Activated naive CD8-positive, alpha-beta T cell treated with anti-CD3 and anti-CD28 coated beads, Interleukin-2, amount 50 U/mL, for 16 hours (primary cell): ENCODE results near the gene OR4D6.
"Not testable (repeated sequence)": the region's sequence is repeated elsewhere in the genome, so short reads cannot be mapped to it uniquely, and the experiment has no call there.

Experiments
- DNase-seq: peaks from one replicate; pipeline ENCODE4 v3.0.0-alpha.2; 2020; ENCODE audit warnings: low read depth, low spot score

OR4D6 gene

DNA sequence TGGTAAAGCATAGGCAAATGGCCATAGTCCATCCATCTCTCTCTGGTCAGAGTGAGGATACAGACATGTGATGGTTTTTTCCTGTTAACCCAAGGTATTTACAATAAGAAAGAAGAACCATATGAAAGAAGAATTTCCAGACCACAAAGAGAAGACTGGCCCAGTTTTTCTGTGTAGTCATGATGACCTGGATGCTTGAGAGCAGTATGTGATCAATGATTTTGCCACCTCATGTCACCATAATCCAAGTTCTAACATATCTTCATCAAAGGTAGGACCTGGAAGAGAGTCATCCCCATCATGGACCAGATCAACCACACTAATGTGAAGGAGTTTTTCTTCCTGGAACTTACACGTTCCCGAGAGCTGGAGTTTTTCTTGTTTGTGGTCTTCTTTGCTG is at the start of gene OR4D6:
TSS of gene OR4D6 (plus strand) at position 301 of the 400 bp plus-strand sequence. CDS start at position 301, 0 bp downstream.
- no peak for DNase-seq

DNA sequence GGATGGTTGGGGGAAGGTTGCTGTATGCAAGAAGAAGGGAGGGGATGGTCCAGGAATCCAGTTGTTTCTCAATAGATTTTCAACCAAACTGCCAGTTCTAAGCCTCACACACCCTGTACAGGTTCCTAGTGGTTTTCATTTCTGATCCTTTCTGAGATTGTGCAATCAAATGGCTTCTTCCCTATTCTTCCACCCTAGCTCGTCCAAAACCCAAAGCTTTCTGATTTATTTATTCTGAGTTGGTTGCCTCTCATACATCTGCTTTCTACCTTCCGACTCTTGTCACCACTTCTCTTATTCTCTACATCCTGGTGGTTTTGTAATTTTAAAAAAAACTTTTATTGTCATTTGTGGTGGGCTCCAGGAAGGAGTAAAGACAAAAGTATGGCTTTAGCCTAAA is 43.1 kb upstream of the OR4D6 start:
- no peak for DNase-seq

DNA sequence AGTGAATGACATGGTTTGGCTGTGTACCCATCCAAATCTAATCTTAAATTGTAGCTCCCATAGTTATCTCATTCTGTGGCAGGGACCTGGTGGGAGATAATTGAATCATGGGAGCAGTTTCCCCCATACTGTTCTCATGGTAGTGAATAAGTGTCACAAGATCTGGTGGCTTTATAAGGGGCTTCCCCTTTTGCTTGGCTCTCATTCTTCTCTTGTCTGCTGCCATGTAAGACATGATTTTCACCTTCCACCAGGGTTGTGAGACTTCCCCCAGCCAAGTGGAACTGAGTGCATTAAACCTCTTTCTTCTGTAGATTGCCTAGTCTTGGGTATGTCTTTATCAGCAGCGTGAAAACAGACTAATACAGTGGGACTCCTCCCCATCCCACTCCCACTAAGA is 41.6 kb upstream of the OR4D6 start:
- DNase-seq, result no peak

DNA sequence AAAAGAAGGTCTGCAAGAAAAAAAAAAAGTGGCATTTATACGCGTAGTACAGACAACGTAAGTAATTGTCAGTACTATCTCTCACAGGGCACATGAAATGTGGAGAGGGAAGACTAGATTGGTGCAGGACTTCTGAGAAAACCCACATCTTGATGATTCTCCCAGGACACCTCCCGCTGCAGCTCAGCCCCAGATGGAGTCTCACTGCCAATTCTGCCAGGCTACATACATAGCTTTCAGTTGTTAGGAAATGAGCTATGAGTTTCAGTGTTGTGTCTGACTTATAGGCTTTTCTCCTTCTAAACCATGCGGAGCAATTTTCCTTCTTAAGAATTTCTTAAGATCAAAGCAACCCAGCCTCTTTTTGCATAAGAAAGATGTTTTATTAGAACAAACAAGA is 40.1 kb upstream of the OR4D6 start:
- no peak for DNase-seq

DNA sequence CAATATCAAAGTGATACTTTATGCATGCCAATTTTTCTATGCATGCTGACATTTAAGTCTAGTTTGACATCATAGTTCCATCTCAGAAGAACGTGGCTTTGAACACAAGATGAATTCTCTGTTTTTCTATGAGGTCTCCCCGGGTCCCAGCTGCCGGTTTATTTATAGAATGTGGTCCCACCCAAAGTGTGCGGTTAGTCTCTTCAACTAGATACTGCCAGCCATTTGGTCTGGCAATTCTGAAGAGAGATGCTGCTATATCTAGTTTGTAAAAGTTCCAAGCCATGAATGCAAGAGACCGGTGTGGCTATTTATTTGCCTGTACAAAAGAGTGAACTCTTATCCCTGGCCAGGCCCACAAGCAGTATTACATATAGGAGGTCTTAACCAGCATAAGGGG is 39.7 kb upstream of the OR4D6 start:
- DNase-seq, result no peak

DNA sequence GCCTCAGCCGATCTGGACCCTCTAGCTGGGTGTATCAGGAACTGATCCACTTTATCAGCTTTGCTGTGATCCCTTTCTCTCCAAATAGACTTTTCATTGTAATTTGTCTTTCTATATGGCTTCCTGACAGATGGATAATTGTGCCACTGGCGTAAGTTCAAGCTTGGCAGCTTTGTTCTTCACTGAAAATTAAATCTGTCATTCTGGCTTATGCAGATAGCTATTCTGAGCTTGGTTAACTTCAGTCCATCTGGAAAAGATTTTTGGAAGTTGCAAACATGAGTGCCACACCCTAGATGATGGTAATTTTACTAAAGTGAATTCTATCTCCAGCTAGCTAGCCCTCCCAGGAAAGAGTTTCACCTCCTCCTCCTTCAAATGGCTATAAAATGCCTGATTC is 38.6 kb upstream of the OR4D6 start:
- no peak for DNase-seq

DNA sequence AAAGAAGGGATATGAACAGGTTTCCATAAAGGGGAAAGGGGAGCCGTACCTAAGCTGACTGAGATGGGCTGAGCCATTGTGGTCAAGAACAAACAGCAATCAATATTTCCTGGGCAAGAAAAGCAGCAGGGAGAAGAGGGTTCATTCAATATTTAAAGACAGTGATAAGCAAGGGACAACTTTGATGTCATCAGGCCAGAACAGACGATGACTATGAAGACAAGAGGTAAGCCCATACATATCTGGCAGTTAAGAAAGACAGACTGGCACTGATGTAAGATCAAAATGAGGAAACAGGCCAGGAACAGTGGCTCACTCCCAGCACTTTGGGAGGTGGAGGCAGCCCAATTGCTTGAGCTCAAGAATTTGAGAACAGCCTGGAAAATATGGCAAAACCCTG is 32.9 kb upstream of the OR4D6 start:
- no peak for DNase-seq

DNA sequence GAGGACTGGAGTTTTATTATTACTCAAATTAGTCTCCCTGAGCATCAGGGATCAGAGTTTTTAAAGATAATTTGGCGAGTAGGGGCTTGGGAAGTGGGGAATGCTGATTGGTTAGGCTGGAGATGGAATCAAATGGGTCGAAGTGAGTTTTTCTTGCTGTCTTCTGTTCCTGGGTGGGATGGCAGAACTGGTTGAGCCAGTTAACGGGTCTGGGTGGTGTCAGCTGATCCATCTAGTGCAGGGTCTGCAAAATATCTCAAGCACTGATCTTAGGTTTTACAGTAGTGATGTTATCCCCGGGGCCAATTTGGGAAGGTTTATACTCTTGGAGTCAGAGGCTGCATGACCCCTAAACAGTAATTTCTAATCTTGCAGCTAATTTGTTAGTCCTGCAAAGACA is 31.6 kb upstream of the OR4D6 start:
- no peak for DNase-seq

DNA sequence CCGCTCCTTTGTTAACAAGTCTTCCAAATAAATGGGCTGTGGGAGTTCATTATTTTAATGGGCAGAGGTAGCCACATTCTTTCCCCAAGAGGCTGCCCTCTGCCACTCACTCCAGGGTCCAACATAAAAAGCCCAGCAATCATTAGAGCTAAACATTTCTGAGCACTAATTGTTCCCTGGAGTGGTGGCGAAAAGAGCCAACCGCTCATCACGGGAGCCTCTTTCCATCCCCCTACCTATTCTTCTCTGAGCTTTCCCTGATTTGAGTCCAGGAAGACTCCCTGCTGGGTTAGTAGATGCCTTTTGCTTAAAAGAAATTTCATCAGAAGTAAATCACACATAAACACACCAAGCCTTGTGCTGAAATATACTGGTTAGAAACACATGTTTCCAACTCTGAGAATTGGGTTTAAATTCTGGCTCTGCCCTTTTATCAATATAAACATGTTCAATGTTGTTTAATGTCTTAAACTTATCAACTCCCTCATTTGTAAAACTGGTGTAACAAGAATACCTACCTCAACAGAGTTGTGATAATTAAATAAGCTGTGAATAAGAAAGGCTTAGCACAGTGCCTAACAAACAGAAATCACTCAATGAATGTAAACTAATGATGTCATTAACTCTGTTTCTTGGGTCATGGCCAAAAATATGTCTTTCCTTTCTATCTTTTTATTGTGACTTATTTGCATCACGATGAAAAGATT is 30.2 kb upstream of the OR4D6 start, which contains the start of gene OR5A2:
TSS of gene OR5A2 (minus strand) at position 53 of the 707 bp plus-strand sequence. CDS start 3,460 bp downstream, outside the sequence.
- no peak for DNase-seq

DNA sequence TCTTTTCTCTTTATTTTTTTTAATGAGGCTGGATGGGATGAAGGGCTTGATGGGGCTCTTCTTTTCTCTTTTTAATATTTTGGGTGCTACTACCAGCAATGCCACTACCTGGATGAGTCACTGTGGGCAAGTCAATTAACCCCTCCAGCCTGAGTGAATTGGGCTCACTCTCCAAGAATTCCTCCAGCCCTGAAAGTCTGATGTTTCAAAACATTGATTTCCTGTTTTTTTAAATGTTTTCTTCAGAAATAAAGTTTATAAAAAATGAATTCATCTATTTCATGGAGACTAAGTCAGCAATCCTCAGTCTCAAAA is 29.7 kb upstream of the OR4D6 start:
- no peak for DNase-seq

DNA sequence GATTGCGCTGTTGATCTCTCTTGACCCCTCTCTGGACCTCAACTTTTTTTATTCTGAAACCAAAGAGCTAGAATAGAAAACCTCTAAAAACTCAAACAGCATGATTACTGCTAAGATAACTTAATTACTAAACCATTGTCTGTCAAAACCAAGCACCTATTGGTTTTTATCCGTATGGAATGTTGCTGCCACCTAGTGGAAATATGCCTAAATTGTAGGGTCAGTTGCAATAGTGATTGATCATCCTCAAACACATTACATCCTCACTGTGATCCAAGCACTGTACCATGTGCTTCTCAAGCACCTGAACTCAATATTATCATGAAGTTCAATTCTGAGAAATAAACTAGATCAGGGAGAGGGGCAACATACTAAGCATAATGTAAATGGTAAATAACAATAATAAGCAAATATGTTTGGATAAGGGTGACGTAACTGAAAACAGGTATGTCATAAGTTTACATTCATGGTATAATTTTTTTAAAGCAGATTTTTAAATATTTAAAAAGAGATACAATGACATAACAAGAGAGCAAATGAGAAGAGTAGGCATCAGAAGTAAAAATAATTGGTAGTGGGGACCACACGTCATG is 26.7 kb upstream of the OR4D6 start:
- DNase-seq, result no peak

DNA sequence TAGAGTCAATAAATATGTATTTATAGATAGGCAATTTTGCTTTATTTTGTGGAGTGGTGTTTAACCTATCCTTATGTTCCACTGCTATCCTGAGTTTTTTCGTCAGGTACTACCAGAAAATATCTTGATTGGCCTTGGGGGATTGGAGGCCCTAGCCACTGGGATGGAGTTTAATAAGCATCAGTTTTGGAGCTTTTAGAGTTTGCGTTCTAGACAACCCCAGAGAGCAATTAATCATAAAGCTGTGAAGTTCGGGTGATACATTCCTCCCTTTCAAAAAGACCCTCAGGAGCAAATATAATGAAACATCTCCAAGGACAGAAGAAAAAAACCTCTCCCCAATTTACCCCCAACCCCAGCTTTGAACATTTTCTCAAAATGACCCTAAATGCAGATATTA is 20.6 kb upstream of the OR4D6 start, which contains the start of gene OR5A1:
TSS of gene OR5A1 (plus strand) at position 301 of the 400 bp plus-strand sequence. CDS start 6,700 bp downstream, outside the sequence.
- DNase-seq, result no peak

DNA sequence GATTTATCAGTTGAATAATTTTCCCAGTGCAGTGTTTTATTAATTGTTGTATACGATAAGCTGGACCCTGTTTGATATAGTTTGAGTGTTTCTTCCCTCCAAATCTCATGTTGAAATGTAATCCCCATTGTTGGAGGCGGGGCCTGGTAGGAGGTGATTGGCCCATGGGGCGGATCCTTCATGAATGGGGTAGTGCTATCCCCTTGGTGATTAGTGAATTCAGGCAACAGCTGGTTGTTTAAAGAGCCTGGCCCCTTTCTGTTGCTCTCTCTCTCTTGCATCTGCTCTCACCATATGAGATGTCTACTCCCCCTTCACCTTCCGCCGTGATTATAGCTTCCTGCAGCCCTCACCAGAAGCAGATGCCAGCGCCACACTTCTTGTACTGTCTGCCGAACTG is 19.0 kb upstream of the OR4D6 start:
- no peak for DNase-seq

DNA sequence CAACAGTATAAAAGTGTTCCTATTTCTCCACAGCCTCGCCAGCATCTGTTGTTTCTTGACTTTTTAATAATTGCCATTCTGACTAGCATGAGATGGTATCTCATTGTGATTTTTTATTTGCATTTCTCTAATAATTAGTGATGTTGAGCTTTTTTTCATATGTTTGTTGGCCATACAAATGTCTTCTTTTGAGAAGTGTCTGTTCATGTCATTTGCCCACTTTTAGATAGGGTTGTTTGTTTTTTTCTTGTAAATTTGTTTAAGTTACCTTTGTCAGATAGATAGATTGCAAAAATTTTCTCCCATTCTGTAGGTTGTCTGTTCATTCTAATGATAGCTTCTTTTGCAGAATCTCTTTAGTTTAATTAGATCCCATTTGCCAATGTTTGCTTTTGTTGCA is 11.1 kb upstream of the OR4D6 start:
- DNase-seq, result not testable (repeated sequence)

DNA sequence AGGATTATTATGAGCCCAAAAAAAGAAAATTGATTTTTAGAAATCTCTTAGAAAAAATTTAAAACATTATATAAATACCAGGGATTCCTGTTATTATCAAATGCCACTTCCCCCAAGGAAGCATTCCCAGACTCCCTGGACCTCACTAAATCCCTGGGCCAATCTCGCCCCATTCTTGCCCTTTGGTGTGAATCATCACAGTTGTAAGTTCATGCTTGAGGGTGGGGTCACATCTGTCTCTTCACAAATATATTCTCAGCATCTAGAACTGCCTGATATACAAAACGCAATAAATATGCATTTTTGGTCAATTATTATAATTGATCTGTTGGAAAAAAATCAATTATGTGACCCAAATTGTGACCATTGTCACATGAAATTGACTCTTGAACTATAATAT is 8.3 kb upstream of the OR4D6 start:
- no peak for DNase-seq

DNA sequence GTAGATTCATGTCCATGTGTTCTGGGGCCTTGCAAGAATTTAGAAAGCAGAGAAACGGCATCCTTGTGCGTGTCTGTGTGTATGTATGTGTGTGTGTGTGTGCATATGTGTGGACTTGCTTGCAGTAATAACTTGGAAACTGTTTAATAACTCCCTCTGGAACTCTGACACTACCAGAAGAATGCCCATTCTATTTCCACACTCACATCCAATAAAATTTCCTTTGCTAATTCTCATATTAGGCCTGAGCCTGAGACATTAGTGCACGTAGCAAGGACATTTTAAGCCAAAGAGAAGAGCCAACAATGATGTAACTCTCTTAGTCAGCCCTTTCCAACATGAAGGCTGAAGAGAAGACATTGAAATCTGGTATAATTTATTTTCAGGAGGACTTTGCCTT is 3.2 kb downstream of the OR4D6 start:
- no peak for DNase-seq

DNA sequence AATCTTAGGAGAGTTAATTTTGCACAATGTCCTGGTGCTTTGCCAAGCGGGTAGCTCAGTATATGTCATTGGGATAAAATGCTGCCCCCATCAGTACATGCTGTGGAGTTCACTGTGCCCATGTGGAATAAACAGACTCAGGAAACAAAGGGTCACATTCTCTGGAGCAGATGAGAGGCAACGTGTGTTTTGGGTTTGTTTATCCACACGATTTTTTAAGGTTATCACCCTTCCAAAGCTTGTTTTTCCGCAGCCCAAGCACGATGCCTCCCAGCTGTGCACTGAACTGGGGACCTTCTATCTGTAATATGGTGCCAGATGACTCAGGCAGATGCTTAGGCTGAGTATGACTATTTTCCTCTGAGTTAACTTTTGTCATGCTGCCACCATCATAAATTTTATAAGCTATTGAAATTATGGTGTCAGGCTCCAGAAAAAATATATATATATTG is 6.5 kb downstream of the OR4D6 start:
- DNase-seq, result no peak

DNA sequence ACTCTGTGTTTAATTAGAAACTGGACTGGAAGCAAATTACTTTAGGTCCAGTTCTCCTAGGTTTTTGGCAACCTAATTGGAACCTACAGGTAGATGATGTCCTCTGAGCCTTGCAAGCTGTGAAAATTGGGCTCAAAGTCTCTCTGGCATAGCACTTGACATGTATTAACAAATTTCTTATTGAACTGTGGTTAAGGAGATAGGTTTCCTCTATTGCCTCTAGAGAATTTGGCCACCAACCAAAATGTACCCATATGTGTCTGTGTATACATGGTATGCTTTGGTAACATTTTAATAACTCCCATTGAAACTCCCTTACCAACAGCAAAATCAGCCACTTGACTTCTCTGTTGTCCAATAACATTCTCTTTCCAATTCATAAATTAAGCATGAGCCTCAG is 16.3 kb downstream of the OR4D6 start, which contains the start of gene OR4D10:
TSS of gene OR4D10 (plus strand) at position 301 of the 400 bp plus-strand sequence. CDS start 4,115 bp downstream, outside the sequence.
- no peak for DNase-seq

DNA sequence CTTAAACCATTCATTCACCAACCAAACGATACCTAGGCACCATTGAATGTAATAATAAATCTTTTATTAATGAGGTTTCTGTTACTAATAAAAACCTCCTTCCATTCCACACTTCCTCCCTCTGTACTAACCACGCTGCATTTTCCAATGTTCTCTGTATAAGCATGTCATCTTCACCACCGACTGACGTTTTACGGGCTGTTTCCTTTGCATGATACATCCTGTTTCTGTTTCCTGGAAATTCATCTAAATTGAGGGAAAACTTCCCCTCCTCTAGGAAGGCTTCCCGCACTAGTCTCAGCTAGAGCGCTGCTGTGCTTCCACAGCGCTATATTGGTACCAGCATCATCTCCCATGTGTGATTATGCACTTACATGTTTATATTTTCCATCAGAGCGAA is 18.4 kb downstream of the OR4D6 start:
- DNase-seq, result no peak

DNA sequence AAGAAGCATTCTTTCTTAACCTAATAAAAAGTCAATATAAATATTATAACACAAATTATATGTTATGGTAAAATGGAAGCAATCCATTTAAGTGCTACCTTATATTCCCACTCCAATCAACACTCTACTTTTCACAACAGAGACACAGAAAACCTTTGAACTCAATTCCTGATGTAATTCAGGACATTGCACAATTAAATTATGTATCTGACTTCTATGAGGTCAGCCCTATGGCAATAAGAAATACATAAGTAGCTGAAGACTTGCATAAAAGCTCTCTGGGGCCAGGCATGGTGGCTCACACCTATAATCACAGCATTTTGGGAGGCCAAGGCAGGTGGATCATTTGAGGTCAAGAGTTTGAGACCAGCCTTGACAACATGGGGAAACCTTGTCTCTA is 23.1 kb downstream of the OR4D6 start:
- no peak for DNase-seq

DNA sequence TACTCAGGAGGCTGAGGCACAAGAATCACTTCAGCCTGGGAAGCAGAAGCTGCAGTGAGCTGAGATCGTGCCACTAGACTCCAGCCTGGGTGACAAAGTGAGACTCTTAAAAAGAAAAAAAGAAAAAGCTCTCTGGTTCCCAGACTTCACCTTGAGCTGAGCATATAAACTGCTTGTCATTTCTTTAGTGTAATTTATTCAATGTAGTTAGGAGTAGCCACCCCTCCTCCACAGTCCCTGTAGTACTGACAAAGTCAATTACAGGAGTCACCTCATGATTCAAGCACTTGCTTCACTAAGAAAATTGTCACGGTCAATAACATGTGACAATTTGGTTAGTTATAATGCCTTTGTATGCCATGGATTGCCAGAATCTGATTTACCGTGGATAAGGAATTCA is 23.6 kb downstream of the OR4D6 start:
- no peak for DNase-seq

DNA sequence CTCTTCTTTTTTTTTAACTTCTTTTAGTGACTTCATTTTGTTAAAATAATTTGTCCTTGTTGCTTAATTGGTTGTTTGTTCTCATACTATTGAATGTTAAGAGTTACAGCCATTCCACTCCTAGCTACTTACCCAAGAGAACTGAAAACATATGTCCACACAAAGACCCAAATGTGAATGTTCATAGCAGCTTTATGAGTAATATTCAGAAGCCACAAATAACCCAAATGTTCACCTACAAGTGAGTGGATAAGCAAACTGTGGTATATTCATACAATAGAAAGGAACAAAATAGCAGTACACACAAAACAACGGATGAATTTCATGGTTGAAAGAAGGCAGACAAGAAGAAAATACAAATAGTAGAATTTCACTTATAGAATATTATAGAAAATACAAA is 45.2 kb downstream of the OR4D6 start:
- no peak for DNase-seq

DNA sequence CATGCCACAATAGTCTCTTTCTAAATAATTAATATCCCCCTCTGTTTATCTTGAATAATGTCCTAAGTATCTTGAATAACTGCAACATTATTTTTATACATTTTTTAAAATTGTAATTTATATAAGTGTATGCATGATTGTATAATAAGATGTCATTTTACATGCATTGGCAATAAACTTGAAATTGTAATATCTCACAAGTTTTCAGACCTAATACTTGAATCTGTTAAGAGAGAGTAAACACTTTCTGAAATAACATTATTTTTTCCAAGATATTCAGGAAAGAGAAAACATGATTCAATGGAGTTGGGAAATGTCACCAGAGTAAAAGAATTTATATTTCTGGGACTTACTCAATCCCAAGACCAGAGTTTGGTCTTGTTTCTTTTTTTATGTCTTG is 46.5 kb downstream of the OR4D6 start, which contains the start of gene OR4D11:
TSS of gene OR4D11 (plus strand) at position 301 of the 400 bp plus-strand sequence. CDS start at position 301, 0 bp downstream.
- no peak for DNase-seq
